NCI-H2227 (cell line): ENCODE measurements around the gene SLC12A4.

Experiments
- DNase-seq: peaks from one replicate; lab custom pipeline; 2025; ENCODE audit not compliant: unreplicated experiment; lab: John Stamatoyannopoulos, UW

SLC12A4 gene

GRCh38 chr16:67902831-67903230 is 65.6 kb downstream of the SLC12A4 start:
- DNase-seq: no peak

GRCh38 chr16:67901734-67902133 is 66.7 kb downstream of the SLC12A4 start:
- DNase-seq: no peak

- DNase-seq: no peak
These were observed 71.2 kb downstream of the SLC12A4 start for GRCh38 chr16:67897231-67897630.

- peak; percentile 15 for DNase-seq
These were observed 74.6 kb downstream of the SLC12A4 start for GRCh38 chr16:67893743-67894399.
